ENCODE measurements around the gene KSR2.

DNA sequence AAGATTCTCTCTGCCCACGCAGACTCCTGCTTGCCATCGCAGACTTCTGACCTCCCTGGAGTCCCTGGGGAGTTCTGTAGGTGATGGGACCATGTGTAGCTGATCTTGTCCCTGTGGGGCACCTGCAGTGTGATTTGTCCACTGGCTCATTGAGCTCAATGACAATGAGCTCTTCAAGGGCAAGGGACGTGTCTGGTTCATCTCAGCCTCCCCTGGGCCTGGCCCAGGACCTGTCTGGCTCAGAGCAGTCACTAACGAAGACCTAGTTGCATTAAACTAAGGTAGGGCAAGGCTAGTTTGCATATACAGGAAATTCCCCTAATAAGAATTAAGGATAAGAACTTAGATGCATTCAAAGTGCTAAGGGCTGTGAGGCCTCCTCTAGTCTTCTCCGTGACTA, 361.8 kb downstream of the KSR2 start:
- TF ChIP-seq, protein P1, sequence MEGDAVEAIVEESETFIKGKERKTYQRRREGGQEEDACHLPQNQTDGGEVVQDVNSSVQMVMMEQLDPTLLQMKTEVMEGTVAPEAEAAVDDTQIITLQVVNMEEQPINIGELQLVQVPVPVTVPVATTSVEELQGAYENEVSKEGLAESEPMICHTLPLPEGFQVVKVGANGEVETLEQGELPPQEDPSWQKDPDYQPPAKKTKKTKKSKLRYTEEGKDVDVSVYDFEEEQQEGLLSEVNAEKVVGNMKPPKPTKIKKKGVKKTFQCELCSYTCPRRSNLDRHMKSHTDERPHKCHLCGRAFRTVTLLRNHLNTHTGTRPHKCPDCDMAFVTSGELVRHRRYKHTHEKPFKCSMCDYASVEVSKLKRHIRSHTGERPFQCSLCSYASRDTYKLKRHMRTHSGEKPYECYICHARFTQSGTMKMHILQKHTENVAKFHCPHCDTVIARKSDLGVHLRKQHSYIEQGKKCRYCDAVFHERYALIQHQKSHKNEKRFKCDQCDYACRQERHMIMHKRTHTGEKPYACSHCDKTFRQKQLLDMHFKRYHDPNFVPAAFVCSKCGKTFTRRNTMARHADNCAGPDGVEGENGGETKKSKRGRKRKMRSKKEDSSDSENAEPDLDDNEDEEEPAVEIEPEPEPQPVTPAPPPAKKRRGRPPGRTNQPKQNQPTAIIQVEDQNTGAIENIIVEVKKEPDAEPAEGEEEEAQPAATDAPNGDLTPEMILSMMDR (tag by site-specific recombination; IDR thresholded peaks at IDR 0.05) = no peak
- no peak for TF ChIP-seq ZSCAN16 (tag by site-specific recombination; IDR thresholded peaks at IDR 0.05)
- TF ChIP-seq ZBTB8A (tag by site-specific recombination; IDR thresholded peaks at IDR 0.05) = no peak
- no peak for TF ChIP-seq ZBTB7A (tag by site-specific recombination; IDR thresholded peaks at IDR 0.05; ENCODE audit: low read depth)
- TF ChIP-seq, protein P2, sequence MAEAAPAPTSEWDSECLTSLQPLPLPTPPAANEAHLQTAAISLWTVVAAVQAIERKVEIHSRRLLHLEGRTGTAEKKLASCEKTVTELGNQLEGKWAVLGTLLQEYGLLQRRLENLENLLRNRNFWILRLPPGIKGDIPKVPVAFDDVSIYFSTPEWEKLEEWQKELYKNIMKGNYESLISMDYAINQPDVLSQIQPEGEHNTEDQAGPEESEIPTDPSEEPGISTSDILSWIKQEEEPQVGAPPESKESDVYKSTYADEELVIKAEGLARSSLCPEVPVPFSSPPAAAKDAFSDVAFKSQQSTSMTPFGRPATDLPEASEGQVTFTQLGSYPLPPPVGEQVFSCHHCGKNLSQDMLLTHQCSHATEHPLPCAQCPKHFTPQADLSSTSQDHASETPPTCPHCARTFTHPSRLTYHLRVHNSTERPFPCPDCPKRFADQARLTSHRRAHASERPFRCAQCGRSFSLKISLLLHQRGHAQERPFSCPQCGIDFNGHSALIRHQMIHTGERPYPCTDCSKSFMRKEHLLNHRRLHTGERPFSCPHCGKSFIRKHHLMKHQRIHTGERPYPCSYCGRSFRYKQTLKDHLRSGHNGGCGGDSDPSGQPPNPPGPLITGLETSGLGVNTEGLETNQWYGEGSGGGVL (tag by site-specific recombination; IDR thresholded peaks at IDR 0.05) = no peak
- no peak for TF ChIP-seq ZNF16 (tag by site-specific recombination; IDR thresholded peaks at IDR 0.05; ENCODE audit: low read depth)
- TF ChIP-seq HOXA7 (CRISPR knock-in tag; IDR thresholded peaks at IDR 0.05; ENCODE audit: borderline replicate concordance) = no peak

Data from HEK293 (cell line).